Gastrocnemius medialis (tissue), 4 donors: Measurements from ENCODE around the gene CDK7. TPM values are rescaled to one million over a fixed set of nuclear protein-coding genes. Genes with fewer than 3 reads are reported as not detected.

Experiments
- ATAC-seq, 2 donors: fragments of 150-250 bp; one replicate each; pipeline ENCODE4 v1.9.1; 2016
- DNase-seq, 2 donors: peaks; one replicate each; pipeline ENCODE4 v3.0.0-alpha.2; 2019
- H3K27ac ChIP-seq, 4 donors: fragments of 200-600 bp; sonication (generic); 1 replicate in 1 of 4; 2 replicates in 3 of 4; pipeline ENCODE4 v1.5.1; 2016 to 2018; ENCODE audit warnings: mild to moderate bottlenecking in 2 of 4, moderate library complexity in 1 of 4
- H3K27me3 ChIP-seq, 3 donors: fragments of 200-600 bp; sonication (generic) in 2 of 3; 1 replicate in 1 of 3; 2 replicates in 2 of 3; pipeline versions ENCODE4 v1.5.1 to v1.6.0; 2016 to 2019; ENCODE audit warnings: mild to moderate bottlenecking in 1 of 3, moderate library complexity in 1 of 3
- H3K36me3 ChIP-seq, 2 donors: fragments of 200-600 bp; sonication (generic) in 1 of 2; one replicate each; pipeline ENCODE4 v1.5.1; 2017 to 2018
- H3K4me1 ChIP-seq, 2 donors: fragments of 200-600 bp; sonication (generic) in 1 of 2; one replicate each; pipeline ENCODE4 v1.5.1; 2016 to 2017; ENCODE audit warnings: mild to moderate bottlenecking in 2 of 2
- H3K4me3 ChIP-seq, 4 donors: fragments of 200-600 bp; sonication (generic) in 3 of 4; 1 replicate in 1 of 4; 2 replicates in 3 of 4; pipeline ENCODE4 v1.5.1; 2016 to 2019; ENCODE audit warnings: mild to moderate bottlenecking in 2 of 4
- H3K9me3 ChIP-seq, 3 donors: fragments of 200-600 bp; sonication (generic) in 2 of 3; 1 replicate in 1 of 3; 2 replicates in 2 of 3; pipeline ENCODE4 v1.5.1; 2016 to 2019
- POLR2A ChIP-seq, 2 donors: fragments of 450-650 bp; IDR thresholded peaks; one replicate each; pipeline ENCODE4 v1.6.1; 2017; ENCODE audit warnings: antibody characterized with exemption in 2 of 2, mild to moderate bottlenecking in 2 of 2, moderate library complexity in 2 of 2
- in situ Hi-C, 4 donors: fragments of 200-750 bp; cut with MboI; loops; one replicate each; pipeline versions ENCODE4 v1.15.0 to v1.8.0; 2017; ENCODE audit warnings: low sequenced_read_pairs in 4 of 4
- intact Hi-C: fragments of 100-400 bp; cut with DNase I; formaldehyde crosslinking; loops from one replicate; pipeline ENCODE4 v1.15.1; 2023; ENCODE audit warnings: low total_unique reads
- total RNA-seq, 4 donors: library from RNA; depleted of rRNA; stranded (reverse); fragments of >200 nt; gene quantifications; one replicate each; pipeline versions ENCODE4 v1.1.0 to v1.2.3, GENCODE V29; 2016
- TF ChIP-seq, protein P1 (sequence below), 5 experiments: fragments of 450-650 bp in 3 of 5; fragments of 200-600 bp in 2 of 5; sonication (generic) in 2 of 5; IDR thresholded peaks in 4 of 5; conservative IDR thresholded peaks in 1 of 5; 1 replicate in 4 of 5; 2 replicates in 1 of 5; pipeline ENCODE4 v1.5.1; 2016 to 2019; ENCODE audit warnings: antibody characterized with exemption in 5 of 5, mild to moderate bottlenecking in 3 of 5, moderate library complexity in 3 of 5

CDK7 gene
- total RNA-seq, 4 donors from 2014 or later = 23.4 to 31.6 (median 28.0) TPM

DNA sequence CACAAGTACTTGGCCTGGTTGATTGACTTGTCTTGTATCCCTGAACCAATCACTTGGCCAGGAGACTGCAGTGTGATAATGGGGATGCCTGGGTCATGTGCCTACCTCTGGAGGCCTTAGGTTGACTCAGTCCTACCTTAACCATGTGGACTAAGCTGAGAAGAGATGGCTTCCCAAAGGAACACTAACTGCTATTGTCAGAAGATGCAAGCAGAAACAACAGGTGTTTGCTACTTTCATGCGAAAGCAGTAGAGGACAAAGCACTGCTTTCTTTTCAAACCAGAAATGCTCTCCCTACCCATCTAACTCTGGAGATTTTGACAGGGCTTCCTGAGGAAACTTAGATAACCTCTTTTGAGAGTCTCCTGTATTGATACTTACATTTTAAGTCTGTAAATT, 22.9 kb downstream of the CDK7 start:
- no peak for TF ChIP-seq POLR2A (IDR thresholded peaks at IDR 0.05)
- TF ChIP-seq, protein P1, sequence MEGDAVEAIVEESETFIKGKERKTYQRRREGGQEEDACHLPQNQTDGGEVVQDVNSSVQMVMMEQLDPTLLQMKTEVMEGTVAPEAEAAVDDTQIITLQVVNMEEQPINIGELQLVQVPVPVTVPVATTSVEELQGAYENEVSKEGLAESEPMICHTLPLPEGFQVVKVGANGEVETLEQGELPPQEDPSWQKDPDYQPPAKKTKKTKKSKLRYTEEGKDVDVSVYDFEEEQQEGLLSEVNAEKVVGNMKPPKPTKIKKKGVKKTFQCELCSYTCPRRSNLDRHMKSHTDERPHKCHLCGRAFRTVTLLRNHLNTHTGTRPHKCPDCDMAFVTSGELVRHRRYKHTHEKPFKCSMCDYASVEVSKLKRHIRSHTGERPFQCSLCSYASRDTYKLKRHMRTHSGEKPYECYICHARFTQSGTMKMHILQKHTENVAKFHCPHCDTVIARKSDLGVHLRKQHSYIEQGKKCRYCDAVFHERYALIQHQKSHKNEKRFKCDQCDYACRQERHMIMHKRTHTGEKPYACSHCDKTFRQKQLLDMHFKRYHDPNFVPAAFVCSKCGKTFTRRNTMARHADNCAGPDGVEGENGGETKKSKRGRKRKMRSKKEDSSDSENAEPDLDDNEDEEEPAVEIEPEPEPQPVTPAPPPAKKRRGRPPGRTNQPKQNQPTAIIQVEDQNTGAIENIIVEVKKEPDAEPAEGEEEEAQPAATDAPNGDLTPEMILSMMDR (IDR thresholded peaks at IDR 0.05 in 4 of 5, conservative IDR thresholded peaks at IDR 0.05 in 1 of 5) = no peak
- intact Hi-C loops (no loop called here), in situ Hi-C loops (no loop called here)
- H3K4me3 ChIP-seq = no peak overlapping the region
- H3K9me3 ChIP-seq = no peaks in the 10 kb centered on the region
- no peak overlapping the region for H3K27ac ChIP-seq
- H3K27me3 ChIP-seq = no peaks in the 10 kb centered on the region
- H3K36me3 ChIP-seq = peaks cover 0 to 45% of the 10 kb centered on the region in 2 donors
- ATAC-seq = no peak
- DNase-seq = no peak
- H3K4me1 ChIP-seq = no peaks in the 10 kb centered on the region

DNA sequence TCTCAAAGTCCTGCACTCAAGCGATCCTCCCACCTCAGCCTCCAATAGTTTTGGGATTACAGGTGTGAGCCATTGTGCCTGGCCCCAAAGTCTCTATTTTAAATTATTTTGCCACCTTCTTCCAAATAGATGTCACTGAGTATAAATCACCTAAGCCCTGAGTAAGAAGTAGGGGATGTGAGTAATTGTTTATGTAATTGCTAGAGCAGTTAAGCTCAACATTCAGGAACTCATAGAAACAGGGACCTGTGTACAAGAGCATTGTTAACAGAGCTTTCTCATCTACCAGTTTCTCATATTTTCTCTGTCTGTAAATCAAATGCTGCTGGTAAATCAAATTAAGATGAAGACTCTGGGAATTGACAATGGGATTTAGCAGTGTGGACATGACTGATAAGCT, 26.3 kb downstream of the CDK7 start:
- Histone ChIP-seq H3K9me3 (no peaks in the 10 kb centered on the region), H3K27ac (no peak overlapping the region), H3K4me1 (no peaks in the 10 kb centered on the region), H3K27me3 (no peaks in the 10 kb centered on the region), H3K4me3 (no peak overlapping the region), H3K36me3 (peaks cover 0 to 56% of the 10 kb centered on the region in 2 donors)
- intact Hi-C loops (no loop called here), in situ Hi-C loops (no loop called here)
- DNase-seq (no peak), ATAC-seq (no peak)
- TF ChIP-seq, protein P1 (IDR thresholded peaks at IDR 0.05 in 4 of 5, conservative IDR thresholded peaks at IDR 0.05 in 1 of 5) = no peak
- no peak for TF ChIP-seq POLR2A (IDR thresholded peaks at IDR 0.05)

DNA sequence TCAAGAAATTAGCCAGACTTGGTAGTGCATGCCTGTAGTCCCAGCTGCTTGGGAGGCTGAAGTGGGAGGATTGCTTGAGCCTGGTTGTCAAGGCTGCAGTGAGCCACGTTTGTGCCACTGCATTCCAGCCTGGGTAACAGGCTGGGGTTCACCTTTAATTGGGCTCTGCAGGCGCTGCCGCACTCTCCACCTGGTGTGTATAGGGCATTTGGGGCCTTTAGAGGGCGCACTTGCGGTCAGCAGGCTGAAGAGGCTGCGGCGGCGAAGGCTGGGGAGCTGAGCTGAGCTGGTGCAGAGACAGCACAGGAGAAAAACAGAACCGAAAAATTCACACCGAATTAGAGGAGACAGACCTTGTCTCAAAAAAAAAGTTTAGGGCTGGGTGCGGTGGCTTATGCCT, 31.2 kb downstream of the CDK7 start:
- TF ChIP-seq, protein P1 (IDR thresholded peaks at IDR 0.05 in 4 of 5, conservative IDR thresholded peaks at IDR 0.05 in 1 of 5) = no peak
- no peak for TF ChIP-seq POLR2A (IDR thresholded peaks at IDR 0.05)
- in situ Hi-C loops = no loop called here
- no peak for DNase-seq
- Histone ChIP-seq H3K4me3 (no peak overlapping the region), H3K9me3 (no peaks in the 10 kb centered on the region), H3K36me3 (peaks cover 0 to 54% of the 10 kb centered on the region in 2 donors), H3K27ac (no peak overlapping the region), H3K27me3 (no peaks in the 10 kb centered on the region), H3K4me1 (no peaks in the 10 kb centered on the region)
- intact Hi-C loops = no loop called here
- ATAC-seq = no peak

DNA sequence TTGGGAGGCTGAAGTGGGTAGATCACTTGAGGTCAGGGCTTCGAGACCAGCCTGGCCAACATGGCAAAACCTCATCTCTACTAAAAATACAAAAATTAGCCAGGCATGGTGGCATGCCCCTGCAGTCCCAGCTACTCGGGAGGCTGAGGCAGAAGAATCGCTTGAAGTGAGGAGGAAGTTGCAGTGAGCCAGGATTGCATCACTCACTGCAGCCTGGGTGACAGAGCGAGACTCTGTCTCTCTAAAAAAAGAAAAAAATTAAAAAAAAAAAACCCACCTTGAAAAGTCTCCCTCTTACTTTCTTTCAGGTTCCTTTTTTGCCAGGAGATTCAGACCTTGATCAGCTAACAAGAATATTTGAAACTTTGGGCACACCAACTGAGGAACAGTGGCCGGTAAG, 34.2 kb downstream of the CDK7 start:
- in situ Hi-C loops = no loop called here

DNA sequence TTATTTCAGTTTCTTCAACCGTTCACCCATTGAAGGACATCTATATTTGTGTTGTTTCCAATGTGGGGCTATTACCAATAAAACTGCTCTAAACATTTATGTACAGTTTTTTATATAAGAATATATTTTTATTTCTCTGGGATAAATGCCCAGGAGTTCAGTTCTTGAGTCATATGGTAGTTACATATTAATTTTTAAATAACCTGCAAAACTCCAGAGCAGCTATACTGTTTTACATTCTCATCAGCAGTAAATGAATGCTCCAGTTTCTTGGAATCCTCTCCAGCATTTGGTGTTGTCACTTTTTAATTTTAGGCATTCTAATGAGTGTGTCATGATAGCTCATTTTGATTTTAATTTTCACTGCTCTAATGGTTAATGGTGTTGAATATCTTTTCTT, 36.2 kb downstream of the CDK7 start:
- no peak for TF ChIP-seq POLR2A (IDR thresholded peaks at IDR 0.05)
- TF ChIP-seq, protein P1 (IDR thresholded peaks at IDR 0.05 in 4 of 5, conservative IDR thresholded peaks at IDR 0.05 in 1 of 5) = no peak
- Histone ChIP-seq H3K27me3 (no peaks in the 10 kb centered on the region), H3K4me1 (no peaks in the 10 kb centered on the region), H3K27ac (no peak overlapping the region), H3K9me3 (no peaks in the 10 kb centered on the region), H3K4me3 (no peak overlapping the region), H3K36me3 (peaks cover 0 to 42% of the 10 kb centered on the region in 2 donors)
- in situ Hi-C loops = no loop called here
- no peak for DNase-seq
- ATAC-seq = no peak
- intact Hi-C loops = no loop called here

More for the DNA sequence above, 34.2 kb downstream of the CDK7 start:
- H3K27ac ChIP-seq = no peak overlapping the region
- ATAC-seq (no peak), DNase-seq (no peak)
- H3K27me3 ChIP-seq = no peaks in the 10 kb centered on the region
- H3K9me3 ChIP-seq = no peaks in the 10 kb centered on the region
- H3K4me1 ChIP-seq = no peaks in the 10 kb centered on the region
- no peak overlapping the region for H3K4me3 ChIP-seq
- intact Hi-C loops = no loop called here
- H3K36me3 ChIP-seq = peaks cover 0 to 36% of the 10 kb centered on the region in 2 donors
- TF ChIP-seq, protein P1 (IDR thresholded peaks at IDR 0.05 in 4 of 5, conservative IDR thresholded peaks at IDR 0.05 in 1 of 5) = no peak
